Common myeloid progenitor, CD34-positive (primary cell): ENCODE data around the gene PCDHGB3.
"Not testable (repeated sequence)": the region's sequence is repeated elsewhere in the genome, so short reads cannot be mapped to it uniquely, and the experiment has no call there.

Experiments
- CTCF ChIA-PET: fragments of 350-600 bp; sonication (Branson Sonifier 250); formaldehyde crosslinking; loops from one replicate; lab custom pipeline; 2021; ENCODE audit warnings: antibody characterized with exemption; lab: Charles Lee
- POLR2A ChIA-PET: fragments of 350-600 bp; sonication (Branson Sonifier 250); formaldehyde crosslinking; loops from one replicate; lab custom pipeline; 2021; ENCODE audit warnings: antibody characterized with exemption; lab: Charles Lee
- DNase-seq, 3 donors: peaks; one replicate each; pipeline versions ENCODE4 v3.0.0 to v3.0.0-alpha.2; 2013
- H3K27ac ChIP-seq, 2 experiments: 1 replicate in 1 of 2; 2 replicates in 1 of 2; pipeline ENCODE4 v1.7.0; 2013; ENCODE audit warnings: inconsistent platforms in 2 of 2, low read length in 2 of 2, mild to moderate bottlenecking in 2 of 2, low read depth in 1 of 2, moderate library complexity in 1 of 2; ENCODE audit not compliant: severe bottlenecking in 2 of 2, insufficient read depth in 1 of 2, poor library complexity in 1 of 2
- H3K27me3 ChIP-seq, 5 experiments: replicated peaks in 2 of 5; 1 replicate in 3 of 5; 2 replicates in 2 of 5; pipeline versions ENCODE4 v1.6.1 to v1.7.0; 2013; ENCODE audit warnings: low read length in 4 of 5, mild to moderate bottlenecking in 2 of 5, moderate library complexity in 2 of 5, inconsistent platforms in 1 of 5; ENCODE audit not compliant: insufficient read depth in 5 of 5, control insufficient read depth in 4 of 5
- H3K36me3 ChIP-seq, 4 experiments: 1 replicate in 2 of 4; 2 replicates in 2 of 4; pipeline versions ENCODE4 v1.6.1 to v1.7.0; 2013; ENCODE audit warnings: low read length in 3 of 4, control low read depth in 1 of 4, mild to moderate bottlenecking in 1 of 4; ENCODE audit not compliant: control insufficient read depth in 4 of 4, insufficient read depth in 4 of 4
- H3K4me1 ChIP-seq, 4 experiments: 1 replicate in 3 of 4; 2 replicates in 1 of 4; pipeline versions ENCODE4 v1.6.1 to v1.7.1; 2013; ENCODE audit warnings: low read length in 3 of 4, mild to moderate bottlenecking in 3 of 4, control low read depth in 1 of 4, inconsistent platforms in 1 of 4, moderate library complexity in 1 of 4; ENCODE audit not compliant: control insufficient read depth in 4 of 4, insufficient read depth in 4 of 4; ENCODE audit errors: control extremely low read depth in 1 of 4
- H3K4me3 ChIP-seq, 7 experiments: 1 replicate in 4 of 7; 2 replicates in 3 of 7; pipeline versions ENCODE4 v1.5.1 to v1.7.0; 2013; ENCODE audit warnings: mild to moderate bottlenecking in 7 of 7, low read length in 6 of 7, moderate library complexity in 6 of 7, inconsistent platforms in 2 of 7, low read depth in 2 of 7, control low read depth in 1 of 7; ENCODE audit not compliant: insufficient read depth in 4 of 7, control insufficient read depth in 1 of 7; ENCODE audit errors: extremely low read depth in 1 of 7
- H3K9me3 ChIP-seq, 5 experiments: 1 replicate in 4 of 5; 2 replicates in 1 of 5; pipeline versions ENCODE4 v1.6.1 to v1.7.1; 2013; ENCODE audit warnings: low read length in 4 of 5, mild to moderate bottlenecking in 2 of 5, inconsistent platforms in 1 of 5, low read depth in 1 of 5, moderate library complexity in 1 of 5; ENCODE audit not compliant: control insufficient read depth in 4 of 5, insufficient read depth in 2 of 5; ENCODE audit errors: control extremely low read depth in 1 of 5
- WGBS: methylation state at CpG from one replicate; pipeline ENCODE4 v1.1.5; 2013; ENCODE audit not compliant: insufficient coverage; 5-methylcytosine and 5-hydroxymethylcytosine counted together

PCDHGB3 gene

GRCh38 chr5:141383345-141383744 is 13.3 kb downstream of the PCDHGB3 start:
- Histone ChIP-seq H3K27ac (no peak overlapping the region), H3K27me3 (peaks cover 7 to 58% (median 29%) of the 10 kb centered on the region in 5 experiments), H3K4me1 (no peaks in the 10 kb centered on the region), H3K9me3 (peaks cover 3 to 60% (median 42%) of the 10 kb centered on the region in 5 experiments), H3K4me3 (peak overlapping the region in 2 of 7 experiments; percentile 62 to 63), H3K36me3 (no peaks in the 10 kb centered on the region)
- 29% methylated on average over 13 of the region's 21 CpGs for WGBS
- no peak for DNase-seq
- ChIA-PET POLR2A (no interaction called here), CTCF (interaction anchor here (0.7 to 1.5 kb wide), 3 partner anchors 13 to 180 kb away, joined by 3 to 5 read pairs (median 4); no protein-coding TSS in a partner anchor)

DNA sequence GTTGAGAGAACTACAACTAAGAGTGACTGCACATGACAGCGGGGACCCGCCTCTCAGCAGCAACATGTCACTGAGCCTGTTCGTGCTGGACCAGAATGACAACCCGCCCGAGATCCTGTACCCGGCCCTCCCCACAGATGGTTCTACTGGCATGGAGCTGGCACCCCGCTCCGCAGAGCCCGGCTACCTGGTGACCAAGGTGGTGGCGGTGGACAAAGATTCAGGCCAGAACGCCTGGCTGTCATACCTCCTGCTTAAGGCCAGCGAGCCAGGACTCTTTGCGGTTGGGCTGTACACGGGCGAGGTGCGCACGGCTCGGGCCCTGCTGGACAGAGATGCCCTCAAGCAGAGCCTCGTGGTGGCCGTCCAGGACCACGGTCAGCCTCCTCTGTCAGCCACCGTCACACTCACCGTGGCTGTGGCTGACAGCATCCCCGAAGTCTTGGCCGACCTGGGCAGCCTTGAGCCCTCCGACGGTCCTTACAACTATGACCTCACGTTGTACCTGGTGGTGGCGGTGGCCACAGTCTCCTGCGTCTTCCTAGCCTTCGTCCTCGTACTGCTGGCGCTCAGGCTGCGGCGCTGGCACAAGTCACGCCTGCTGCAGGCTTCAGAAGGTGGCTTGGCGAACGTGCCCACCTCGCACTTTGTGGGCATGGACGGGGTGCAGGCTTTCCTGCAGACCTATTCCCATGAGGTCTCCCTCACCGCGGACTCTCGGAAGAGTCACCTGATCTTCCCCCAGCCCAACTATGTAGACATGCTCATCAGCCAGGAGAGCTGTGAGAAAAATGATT is 14.6 kb downstream of the PCDHGB3 start:
- H3K27me3 ChIP-seq = peaks cover 14 to 72% (median 34%) of the 10 kb centered on the region in 5 experiments
- DNase-seq = no peak
- CTCF ChIA-PET = no interaction called here
- no peaks in the 10 kb centered on the region for H3K4me1 ChIP-seq
- H3K4me3 ChIP-seq = no peak overlapping the region
- 44% methylated on average over 42 of the region's 43 CpGs for WGBS
- H3K36me3 ChIP-seq = peaks cover 0 to 4% (median 0%) of the 10 kb centered on the region in 4 experiments
- H3K27ac ChIP-seq = no peak overlapping the region
- H3K9me3 ChIP-seq = peaks cover 2 to 69% (median 53%) of the 10 kb centered on the region in 5 experiments
- POLR2A ChIA-PET = no interaction called here

GRCh38 chr5:141387557-141388311 is 17.7 kb downstream of the PCDHGB3 start, which contains the start of gene PCDHGB4:
Gene PCDHGB4, plus strand, starts transcription at chr5:141387698. Its CDS starts 187 bp downstream, at chr5:141387885.
- POLR2A ChIA-PET, H3K36me3 ChIP-seq, H3K27ac ChIP-seq, H3K4me1 ChIP-seq: not testable (repeated sequence)
- DNase-seq = peak; percentile 32 to 70 (median 67)
- Histone ChIP-seq H3K4me3 (peak within 1 kb of the TSS in 3 of 7 experiments; percentile 24 to 57 (median 36)), H3K27me3 (peaks cover 13 to 80% (median 36%) of the 10 kb centered on the region in 5 experiments), H3K9me3 (peaks cover 0 to 78% (median 53%) of the 10 kb centered on the region in 5 experiments)
- 14% methylated on average over 11 of the region's 40 CpGs for WGBS
- CTCF ChIA-PET = interaction anchor here (1.0 to 1.8 kb wide), 7 partner anchors 9 to 176 kb away, joined by 3 to 5 read pairs (median 4); partner anchors contain the start of gene PCDHGA12

DNA sequence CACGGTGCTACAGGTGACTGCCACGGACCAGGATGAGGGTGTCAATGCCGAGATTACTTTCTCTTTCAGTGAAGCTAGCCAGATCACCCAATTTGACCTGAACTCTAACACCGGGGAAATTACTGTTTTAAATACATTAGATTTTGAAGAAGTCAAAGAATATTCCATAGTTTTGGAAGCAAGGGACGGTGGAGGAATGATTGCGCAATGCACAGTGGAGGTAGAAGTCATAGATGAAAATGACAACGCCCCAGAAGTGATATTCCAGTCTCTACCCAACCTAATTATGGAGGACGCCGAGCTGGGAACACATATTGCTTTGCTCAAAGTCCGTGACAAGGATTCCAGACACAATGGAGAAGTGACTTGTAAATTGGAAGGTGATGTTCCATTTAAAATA is 18.6 kb downstream of the PCDHGB3 start:
- no peak for DNase-seq
- Histone ChIP-seq H3K4me3 (no peak overlapping the region), H3K4me1 (no peaks in the 10 kb centered on the region), H3K27ac (no peak overlapping the region), H3K27me3 (peaks cover 11 to 80% (median 38%) of the 10 kb centered on the region in 5 experiments), H3K9me3 (peaks cover 0 to 78% (median 54%) of the 10 kb centered on the region in 5 experiments), H3K36me3 (peaks cover 0 to 8% (median 0%) of the 10 kb centered on the region in 4 experiments)
- POLR2A ChIA-PET = no interaction called here
- 31% methylated on average over 5 of the region's 10 CpGs for WGBS
- CTCF ChIA-PET = interaction anchor here (1.2 to 1.7 kb wide), 3 partner anchors 8 to 42 kb away, joined by 3 to 4 read pairs (median 4); partner anchors contain the start of gene PCDHGA12

DNA sequence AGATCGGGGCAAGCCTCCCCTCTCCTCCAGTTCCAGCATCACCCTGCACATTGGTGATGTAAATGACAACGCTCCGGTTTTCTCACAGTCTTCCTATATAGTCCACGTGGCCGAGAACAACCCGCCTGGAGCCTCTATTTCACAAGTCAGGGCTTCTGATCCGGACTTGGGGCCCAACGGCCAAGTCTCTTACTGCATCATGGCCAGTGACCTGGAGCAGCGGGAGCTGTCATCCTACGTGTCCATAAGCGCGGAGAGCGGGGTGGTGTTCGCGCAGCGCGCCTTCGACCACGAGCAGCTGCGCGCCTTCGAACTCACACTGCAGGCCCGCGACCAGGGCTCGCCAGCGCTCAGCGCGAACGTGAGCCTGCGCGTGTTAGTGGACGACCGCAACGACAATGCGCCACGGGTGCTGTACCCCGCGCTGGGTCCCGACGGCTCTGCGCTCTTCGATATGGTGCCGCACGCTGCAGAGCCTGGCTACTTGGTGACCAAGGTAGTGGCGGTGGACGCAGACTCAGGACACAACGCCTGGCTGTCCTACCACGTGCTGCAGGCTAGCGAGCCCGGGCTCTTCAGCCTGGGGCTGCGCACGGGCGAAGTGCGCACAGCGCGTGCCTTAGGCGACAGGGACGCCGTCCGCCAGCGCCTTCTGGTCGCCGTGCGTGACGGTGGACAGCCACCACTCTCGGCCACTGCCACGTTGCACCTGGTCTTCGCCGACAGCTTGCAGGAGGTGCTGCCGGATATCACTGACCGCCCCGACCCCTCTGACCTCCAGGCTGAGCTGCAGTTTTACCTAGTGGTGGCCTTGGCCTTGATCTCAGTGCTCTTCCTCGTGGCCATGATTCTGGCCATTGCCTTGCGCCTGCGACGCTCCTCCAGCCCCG is 19.4 kb downstream of the PCDHGB3 start:
- peaks cover 0 to 77% (median 52%) of the 10 kb centered on the region in 5 experiments for H3K9me3 ChIP-seq
- peaks cover 0 to 8% (median 0%) of the 10 kb centered on the region in 4 experiments for H3K36me3 ChIP-seq
- ChIA-PET POLR2A (no interaction called here), CTCF (interaction anchor here (1.0 to 1.7 kb wide), 4 partner anchors 7 to 135 kb away, joined by 3 to 4 read pairs (median 4); no protein-coding TSS in a partner anchor)
- no peaks in the 10 kb centered on the region for H3K4me1 ChIP-seq
- H3K4me3 ChIP-seq = no peak overlapping the region
- no peak for DNase-seq
- H3K27me3 ChIP-seq = peaks cover 13 to 80% (median 42%) of the 10 kb centered on the region in 5 experiments
- WGBS = 34% methylated on average over 77 of the region's 77 CpGs
- H3K27ac ChIP-seq = no peak overlapping the region
